ENCODE data around the gene CHRNB4.

GRCh38 chr15:78676424-78677110, 35.6 kb upstream of the CHRNB4 start:
- TF ChIP-seq TCF7L2 (IDR thresholded peaks at IDR 0.05; ENCODE audit: borderline replicate concordance, low read depth, low read length): no peak
- no peak for TF ChIP-seq CTCF (tag by site-specific recombination; IDR thresholded peaks at IDR 0.05)
- no peak for TF ChIP-seq PRDM1 (tag by site-specific recombination; IDR thresholded peaks at IDR 0.05)
- TF ChIP-seq ZNF121 (tag by site-specific recombination; IDR thresholded peaks at IDR 0.05): no peak
- no peak for TF ChIP-seq ZNF138 (tag by site-specific recombination; IDR thresholded peaks at IDR 0.05; ENCODE audit: borderline replicate concordance)
- TF ChIP-seq ZNF571 (tag by site-specific recombination; IDR thresholded peaks at IDR 0.05): no peak
- no peak for TF ChIP-seq PATZ1 (tag by site-specific recombination; IDR thresholded peaks at IDR 0.05)
- TF ChIP-seq BCL11A (tag by site-specific recombination; IDR thresholded peaks at IDR 0.05; ENCODE audit: low read depth): no peak
- no peak for TF ChIP-seq ZNF221 (tag by site-specific recombination; IDR thresholded peaks at IDR 0.05; ENCODE audit: borderline replicate concordance)

Measured in HEK293 (cell line).